ENCODE measurements around the gene KRTAP10-8. TPM values are rescaled to one million over a fixed set of nuclear protein-coding genes. Genes with fewer than 3 reads are reported as not detected.

KRTAP10-8 gene
- total RNA-seq, 4 donors from 2014 or later: not detected

- H3K27me3 ChIP-seq: peaks cover 0 to 37% (median 0%) of the 10 kb centered on the region in 4 donors
- intact Hi-C loops (cut with DNase I): no loop called here
- peaks cover 0 to 5% (median 0%) of the 10 kb centered on the region in 4 donors for H3K4me1 ChIP-seq
- peaks cover 0 to 40% (median 36%) of the 10 kb centered on the region in 4 donors for H3K9me3 ChIP-seq
- H3K4me3 ChIP-seq: no peak overlapping the region
- no peaks in the 10 kb centered on the region for H3K36me3 ChIP-seq
- H3K27ac ChIP-seq (replicated peaks in 1 of 4): no peak overlapping the region
- no peak for DNase-seq (ENCODE audit: extremely low spot score)
- no peak for TF ChIP-seq POLR2A (IDR thresholded peaks at IDR 0.05; ENCODE audit: low read depth)
- no peak for TF ChIP-seq POLR2AphosphoS5 (IDR thresholded peaks at IDR 0.05)
- TF ChIP-seq EP300 (IDR thresholded peaks at IDR 0.05): no peak
- TF ChIP-seq CTCF (IDR thresholded peaks at IDR 0.05): no peak
- 66% methylated on average over 15 of the region's 18 CpGs for WGBS
Measured at GRCh38 chr21:44628707-44629391, 17.0 kb downstream of the KRTAP10-8 start.

- peaks cover 0 to 43% (median 0%) of the 10 kb centered on the region in 4 donors for H3K27me3 ChIP-seq
- H3K4me3 ChIP-seq: no peak overlapping the region
- peak; percentile 34 for DNase-seq (ENCODE audit: extremely low spot score)
- H3K4me1 ChIP-seq: peaks cover 0 to 5% (median 0%) of the 10 kb centered on the region in 4 donors
- WGBS: 91% methylated on average over 2 of the region's 2 CpGs
- TF ChIP-seq POLR2AphosphoS5 (IDR thresholded peaks at IDR 0.05) (no peak), CTCF (IDR thresholded peaks at IDR 0.05) (no peak), POLR2A (IDR thresholded peaks at IDR 0.05; ENCODE audit: low read depth) (no peak), EP300 (IDR thresholded peaks at IDR 0.05) (no peak)
- H3K9me3 ChIP-seq: peaks cover 0 to 29% (median 26%) of the 10 kb centered on the region in 4 donors
- no peaks in the 10 kb centered on the region for H3K36me3 ChIP-seq
- intact Hi-C loops (cut with DNase I): no loop called here
- H3K27ac ChIP-seq (replicated peaks in 1 of 4): no peak overlapping the region
Measured at GRCh38 chr21:44630440-44630839, 18.6 kb downstream of the KRTAP10-8 start.

DNA sequence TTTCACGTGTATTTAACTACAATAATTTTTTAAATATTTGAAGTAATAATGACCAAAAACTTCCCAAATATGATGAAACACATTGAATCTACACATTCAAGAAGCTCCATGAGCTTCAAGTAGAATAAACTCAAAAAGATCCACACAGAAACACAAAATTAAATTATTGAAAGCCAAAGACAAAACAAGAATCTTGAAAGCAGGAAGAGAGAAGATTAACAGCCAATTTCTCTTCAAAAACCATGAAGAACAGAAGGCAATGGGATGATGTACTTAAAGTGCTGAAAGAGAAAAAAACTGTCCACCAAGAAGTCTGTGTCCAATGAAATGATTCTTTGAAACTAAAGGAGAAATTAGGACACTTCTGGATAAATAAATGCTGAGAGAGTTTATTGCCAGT is 20.2 kb downstream of the KRTAP10-8 start:
- peaks cover 0 to 29% (median 26%) of the 10 kb centered on the region in 4 donors for H3K9me3 ChIP-seq
- no peak for DNase-seq (ENCODE audit: extremely low spot score)
- no peaks in the 10 kb centered on the region for H3K36me3 ChIP-seq
- H3K4me3 ChIP-seq: no peak overlapping the region
- intact Hi-C loops (cut with DNase I): no loop called here
- peaks cover 0 to 38% (median 0%) of the 10 kb centered on the region in 4 donors for H3K27me3 ChIP-seq
- 89% methylated on average over 1 of the region's 1 CpG for WGBS
- H3K4me1 ChIP-seq: no peaks in the 10 kb centered on the region
- no peak for TF ChIP-seq POLR2A (IDR thresholded peaks at IDR 0.05; ENCODE audit: low read depth)
- TF ChIP-seq EP300 (IDR thresholded peaks at IDR 0.05): no peak
- no peak for TF ChIP-seq POLR2AphosphoS5 (IDR thresholded peaks at IDR 0.05)
- TF ChIP-seq CTCF (IDR thresholded peaks at IDR 0.05): no peak
- H3K27ac ChIP-seq (replicated peaks in 1 of 4): no peak overlapping the region

DNA sequence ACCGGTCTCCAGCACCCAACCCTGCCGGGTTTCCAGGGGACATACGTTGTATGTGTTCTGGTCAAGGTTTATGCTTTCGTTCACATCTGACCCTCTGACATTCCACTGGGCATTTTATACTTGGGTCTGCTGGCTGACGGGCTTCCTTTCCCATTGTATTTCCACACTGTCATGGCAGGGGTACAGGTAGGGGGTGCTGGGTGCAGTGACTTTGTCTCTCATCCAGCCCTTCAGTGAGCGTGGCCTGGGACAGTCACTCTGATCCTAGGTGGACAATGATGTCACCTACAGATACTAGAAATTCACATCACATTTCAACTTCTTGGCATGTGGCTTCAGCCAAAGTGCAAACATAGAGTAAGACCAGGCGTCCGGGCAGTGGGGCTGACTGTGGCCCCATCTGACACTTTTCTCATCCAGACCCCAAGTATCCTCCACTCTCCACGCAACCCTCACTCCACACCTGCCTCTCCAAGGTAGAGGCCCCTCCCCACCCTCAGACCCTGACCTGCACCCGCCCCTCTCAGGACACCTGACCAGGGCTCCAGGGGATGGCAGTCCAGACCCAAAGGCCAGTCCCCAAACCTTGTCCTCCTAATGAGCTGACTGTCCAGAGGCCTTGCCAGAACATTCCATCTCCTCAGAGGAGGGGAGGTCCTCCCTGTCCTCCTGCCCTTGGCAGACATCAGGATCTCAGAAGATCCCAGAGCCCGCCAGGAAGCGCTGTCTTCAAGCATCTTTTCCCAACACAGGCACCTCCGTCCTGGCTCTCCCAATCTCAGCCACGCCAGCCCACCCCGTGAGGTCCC is 24.5 kb downstream of the KRTAP10-8 start:
- Histone ChIP-seq H3K4me3 (no peak overlapping the region), H3K27ac (replicated peaks in 1 of 4) (no peak overlapping the region), H3K36me3 (no peaks in the 10 kb centered on the region), H3K4me1 (no peaks in the 10 kb centered on the region), H3K9me3 (peaks cover 0 to 26% (median 12%) of the 10 kb centered on the region in 4 donors), H3K27me3 (peaks cover 0 to 58% (median 2%) of the 10 kb centered on the region in 4 donors)
- peak; percentile 79 for DNase-seq (ENCODE audit: extremely low spot score)
- TF ChIP-seq EP300 (IDR thresholded peaks at IDR 0.05): no peak
- no peak for TF ChIP-seq CTCF (IDR thresholded peaks at IDR 0.05)
- TF ChIP-seq POLR2AphosphoS5 (IDR thresholded peaks at IDR 0.05): no peak
- no peak for TF ChIP-seq POLR2A (IDR thresholded peaks at IDR 0.05; ENCODE audit: low read depth)
- intact Hi-C loops (cut with DNase I): no loop called here
- WGBS: 87% methylated on average over 11 of the region's 15 CpGs
